IPS-NIHi7 (cell line): Measurements from ENCODE around the gene OTUB2.

Experiments
- DNase-seq: peaks from one replicate; pipeline ENCODE4 v3.0.0; 2012; ENCODE audit warnings: mixed read lengths; ENCODE audit errors: extremely low spot score

Gene OTUB2

DNA sequence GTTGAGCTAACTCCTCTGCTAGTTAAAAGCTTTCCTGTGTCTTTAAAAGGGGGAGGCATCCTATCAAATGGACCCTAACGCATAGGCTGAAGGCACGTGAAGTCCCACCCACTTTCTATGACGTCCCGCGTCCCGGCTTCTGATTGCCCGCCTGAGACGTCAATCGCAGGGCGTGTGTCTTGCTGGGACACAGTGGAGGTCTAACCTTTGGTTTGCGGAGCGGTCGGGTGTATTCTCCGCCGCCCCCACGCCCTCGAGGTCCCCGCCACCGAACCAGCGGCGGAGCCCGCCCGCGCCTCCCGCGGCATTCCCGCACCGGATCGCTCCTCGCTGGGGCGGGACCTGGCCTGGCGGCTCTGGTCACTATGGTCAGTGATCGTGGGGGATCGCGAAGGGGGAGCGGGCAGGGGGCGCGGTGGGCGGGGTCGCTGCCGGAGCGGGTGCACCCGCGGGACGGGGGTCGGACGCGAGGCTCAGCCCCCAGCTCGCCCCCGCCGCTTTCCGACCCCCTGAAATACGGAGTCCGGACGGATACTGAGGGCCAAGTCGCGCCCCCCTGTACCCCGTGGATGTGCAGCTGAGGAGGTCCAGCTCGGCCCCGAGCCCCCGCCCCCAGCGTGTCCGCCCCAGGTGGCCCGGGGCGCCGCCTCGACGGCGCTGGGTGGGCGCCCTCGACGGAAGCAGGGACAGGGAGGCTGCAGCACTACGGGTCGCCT is at the start of gene OTUB2:
OTUB2 (plus strand) TSS at position 168 of the 716 bp plus-strand sequence; CDS start at position 366, 198 bp downstream.
- DNase-seq = peak; percentile 100

DNA sequence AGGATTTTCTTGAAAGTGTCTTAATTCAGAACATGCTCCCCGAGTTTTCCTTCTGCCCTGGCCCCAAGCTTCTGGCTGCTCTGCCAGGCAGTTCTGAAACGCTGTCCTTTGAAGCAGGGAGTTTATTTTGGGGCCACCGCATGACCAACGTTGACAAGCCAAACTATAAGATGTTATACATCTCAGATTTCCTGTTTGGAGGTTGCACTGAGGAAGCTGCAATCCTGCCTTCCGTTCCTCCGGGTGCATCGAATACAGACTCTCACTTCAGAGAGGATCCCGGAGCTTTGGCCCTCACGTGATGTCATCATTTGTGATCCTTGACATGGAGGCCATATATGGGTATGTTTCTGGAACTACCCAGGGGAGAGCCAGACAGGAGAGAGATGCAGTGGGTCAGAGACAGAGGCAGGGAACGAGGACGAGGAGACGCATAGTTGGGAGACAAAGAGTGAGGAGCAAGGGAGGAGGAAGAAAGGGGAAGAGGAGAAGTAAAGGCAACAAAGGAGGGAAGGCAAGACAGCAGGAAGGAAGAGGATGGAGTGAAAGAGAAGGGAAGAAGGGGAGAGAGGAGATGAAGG is 49.6 kb upstream of the OTUB2 start, which contains the start of gene ASB2:
ASB2 (minus strand) TSS at position 94 of the 581 bp plus-strand sequence. CDS start 12,031 bp downstream, outside the sequence.
- DNase-seq = no peak

- DNase-seq = no peak
Measured at GRCh38 chr14:93977171-93977570, 49.0 kb upstream of the OTUB2 start.

- no peak for DNase-seq
Measured at GRCh38 chr14:93977790-93978581, 48.2 kb upstream of the OTUB2 start.

GRCh38 chr14:93978735-93979134 is 47.4 kb upstream of the OTUB2 start:
- no peak for DNase-seq

- no peak for DNase-seq
Measured at GRCh38 chr14:93980456-93981201, 45.5 kb upstream of the OTUB2 start.

- peak; percentile 38 for DNase-seq
Measured at GRCh38 chr14:93981316-93982229, 44.6 kb upstream of the OTUB2 start.

GRCh38 chr14:93982230-93983007 is 43.7 kb upstream of the OTUB2 start:
- DNase-seq = no peak

- DNase-seq = peak; percentile 43
Measured at GRCh38 chr14:93984070-93984469, 42.1 kb upstream of the OTUB2 start.

DNA sequence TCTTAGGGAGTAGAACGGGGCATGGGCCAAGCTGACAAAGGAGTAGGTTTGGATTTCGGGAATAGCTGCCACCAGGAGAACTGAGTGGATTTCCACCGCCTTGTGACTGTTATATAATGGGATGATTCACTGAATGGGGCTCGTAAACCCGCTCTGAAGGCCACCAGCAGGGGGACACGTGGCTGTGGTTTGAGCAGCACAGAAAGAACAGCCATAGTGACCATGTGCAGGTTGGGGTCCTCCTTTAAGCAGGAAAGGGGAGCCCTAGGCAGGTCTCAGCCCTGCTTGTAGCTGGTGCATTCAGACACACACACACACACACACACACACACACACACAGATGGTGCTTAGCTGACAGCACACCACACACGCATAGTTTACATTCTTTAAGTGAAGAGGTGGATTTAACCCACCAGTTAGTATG is 41.1 kb upstream of the OTUB2 start:
- DNase-seq = peak; percentile 70

DNA sequence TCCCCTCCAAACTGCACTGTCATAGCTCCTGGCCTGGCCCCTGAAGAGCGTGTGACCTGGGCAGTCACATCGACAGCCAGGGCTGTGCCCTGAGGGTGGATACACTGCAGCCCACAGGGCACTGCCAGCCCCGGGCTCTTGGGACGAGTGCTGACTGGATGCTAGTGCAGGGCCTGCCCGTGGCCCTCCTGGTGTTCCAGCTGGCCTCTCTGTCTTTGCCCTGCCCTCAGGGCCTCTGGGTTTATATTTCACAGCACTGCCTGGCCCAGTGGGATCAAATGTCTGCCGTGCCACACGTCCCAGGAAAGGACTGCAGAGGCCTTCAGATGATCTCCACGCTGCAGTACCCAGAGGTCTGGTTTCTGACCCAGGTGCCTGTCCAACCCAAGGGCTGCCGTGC is 39.2 kb upstream of the OTUB2 start:
- no peak for DNase-seq

DNA sequence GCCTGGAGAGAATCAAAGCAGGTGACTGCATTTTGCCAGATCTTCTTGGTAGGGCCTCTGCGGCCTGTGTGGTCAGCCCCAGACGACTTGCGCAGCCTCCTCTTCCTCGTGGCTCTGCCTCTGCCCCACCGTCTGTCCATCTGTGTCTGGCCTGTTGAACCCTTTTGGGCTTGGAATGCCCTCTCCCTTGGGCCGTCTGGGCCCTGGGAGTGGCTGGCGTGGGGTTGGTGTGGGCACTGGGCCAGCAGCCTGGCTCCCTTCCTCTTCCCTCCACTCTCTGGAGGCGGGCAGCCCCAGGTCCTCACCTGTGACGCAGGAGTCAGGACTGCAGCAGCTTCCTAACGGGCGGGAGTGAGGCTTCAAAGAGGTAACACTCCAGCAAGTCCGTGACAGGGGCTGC is 38.8 kb upstream of the OTUB2 start:
- peak; percentile 32 for DNase-seq

- peak; percentile 39 for DNase-seq
Measured at GRCh38 chr14:93987815-93988476, 38.2 kb upstream of the OTUB2 start.

GRCh38 chr14:93989939-93990338 is 36.2 kb upstream of the OTUB2 start:
- DNase-seq = no peak

- DNase-seq = no peak
Measured at GRCh38 chr14:93991212-93991611, 34.9 kb upstream of the OTUB2 start.

- no peak for DNase-seq
Measured at GRCh38 chr14:93991649-93992048, 34.5 kb upstream of the OTUB2 start.

- no peak for DNase-seq
Measured at GRCh38 chr14:93993382-93993781, 32.8 kb upstream of the OTUB2 start.

DNA sequence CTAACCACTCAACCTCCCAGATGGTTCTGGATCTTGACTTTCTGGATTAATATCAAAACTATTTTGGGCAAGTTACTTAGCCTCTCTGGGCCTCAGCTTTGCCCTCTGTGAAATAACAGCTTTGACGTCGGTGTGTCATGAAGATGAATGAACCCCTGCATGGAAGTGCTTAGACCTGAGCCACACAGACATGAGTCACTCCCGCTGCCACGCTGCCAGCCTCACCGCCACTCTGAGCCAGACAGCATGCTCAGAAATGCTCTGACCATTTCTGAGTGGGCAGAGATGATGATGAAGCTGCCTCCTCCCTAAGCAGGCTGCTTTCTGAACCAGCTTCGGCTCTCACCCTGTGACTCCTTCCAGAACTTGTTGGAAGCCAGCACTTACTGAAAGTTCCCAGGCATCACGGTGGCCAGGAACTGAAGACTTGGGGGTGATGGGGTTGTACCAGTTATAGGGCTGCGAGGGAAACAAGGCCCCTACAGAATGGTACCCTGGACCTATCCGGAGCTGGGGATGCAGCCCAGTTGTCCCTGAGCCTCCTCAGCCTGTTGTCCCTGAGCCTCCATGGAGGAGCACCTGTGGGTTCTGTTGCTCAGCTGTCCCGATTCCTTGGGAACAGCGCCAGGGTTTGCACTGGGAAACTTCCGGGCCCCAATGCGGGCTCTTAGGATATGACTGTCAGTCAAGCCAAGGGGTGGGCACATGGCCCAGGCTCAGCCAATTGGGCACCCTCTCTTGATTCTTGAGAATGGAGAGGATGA is 31.0 kb upstream of the OTUB2 start:
- DNase-seq = peak; percentile 45
